Thoracic aorta (tissue), 2 donors: ENCODE results near the gene CLN5. TPM values are rescaled to one million over a fixed set of nuclear protein-coding genes. Genes with fewer than 3 reads are reported as not detected.

Experiments
- ATAC-seq: fragments of 150-250 bp; one replicate; pipeline ENCODE4 v1.8.0; 2017; ENCODE audit warnings: low read depth; ENCODE audit not compliant: insufficient number of reproducible peaks, low FRiP score
- DNase-seq: peaks from one replicate; pipeline ENCODE4 v3.0.0-alpha.2; 2020; ENCODE audit warnings: low spot score
- H3K27ac ChIP-seq, 2 donors: fragments of 200-600 bp; sonication (generic); 1 replicate in 1 of 2; 2 replicates in 1 of 2; pipeline ENCODE4 v1.5.1; 2016; ENCODE audit warnings: mild to moderate bottlenecking in 2 of 2, moderate library complexity in 2 of 2
- H3K27me3 ChIP-seq: fragments of 200-600 bp; sonication (generic); replicated peaks from 2 replicates; pipeline ENCODE4 v1.6.0; 2016; ENCODE audit warnings: mild to moderate bottlenecking; ENCODE audit not compliant: insufficient read depth
- H3K36me3 ChIP-seq: fragments of 200-600 bp; sonication (generic); one replicate; pipeline ENCODE4 v1.5.1; 2016
- H3K4me1 ChIP-seq, 2 donors: fragments of 200-600 bp; sonication (generic); 1 replicate in 1 of 2; 2 replicates in 1 of 2; pipeline versions ENCODE4 v1.5.1 to v1.6.0; 2016; ENCODE audit warnings: low read depth in 2 of 2, mild to moderate bottlenecking in 1 of 2; ENCODE audit not compliant: control insufficient read depth in 1 of 2
- H3K4me3 ChIP-seq: fragments of 200-600 bp; sonication (generic); 2 replicates; pipeline ENCODE4 v1.5.1; 2016; ENCODE audit warnings: mild to moderate bottlenecking
- H3K9me3 ChIP-seq: fragments of 200-600 bp; sonication (generic); 2 replicates; pipeline ENCODE4 v1.5.1; 2016
- CTCF ChIP-seq: fragments of 200-600 bp; sonication (generic); IDR thresholded peaks from one replicate; pipeline ENCODE4 v1.5.1; 2019; ENCODE audit warnings: antibody characterized with exemption
- total RNA-seq, 2 donors: library from RNA; depleted of rRNA; stranded (reverse); fragments of >200 nt; gene quantifications; one replicate each; pipeline versions ENCODE4 v1.1.0 to v1.2.3, GENCODE V29; 2016

CLN5 gene
- total RNA-seq, 2 donors from 2014 or later = 21.4 to 29.1 TPM

GRCh38 chr13:77042566-77043177, 50.8 kb downstream of the CLN5 start:
- no peak overlapping the region for H3K27ac ChIP-seq
- H3K27me3 ChIP-seq = no peaks in the 10 kb centered on the region

GRCh38 chr13:77047649-77048343, 55.9 kb downstream of the CLN5 start:
- H3K4me1 ChIP-seq = no peaks in the 10 kb centered on the region
- no peak for ATAC-seq
- H3K36me3 ChIP-seq = peaks cover 20% of the 10 kb centered on the region
- H3K27ac ChIP-seq = no peak overlapping the region
- no peak for TF ChIP-seq CTCF
- no peaks in the 10 kb centered on the region for H3K27me3 ChIP-seq
- no peak overlapping the region for H3K4me3 ChIP-seq
- DNase-seq = no peak
- H3K9me3 ChIP-seq = no peaks in the 10 kb centered on the region

More at GRCh38 chr13:77042566-77043177, 50.8 kb downstream of the CLN5 start:
- H3K4me3 ChIP-seq = no peak overlapping the region
- H3K9me3 ChIP-seq = no peaks in the 10 kb centered on the region
- no peaks in the 10 kb centered on the region for H3K36me3 ChIP-seq
- ATAC-seq (no peak), DNase-seq (no peak)
- H3K4me1 ChIP-seq = no peaks in the 10 kb centered on the region
- no peak for TF ChIP-seq CTCF

- no peak for TF ChIP-seq CTCF
- Histone ChIP-seq H3K9me3 (no peaks in the 10 kb centered on the region), H3K27me3 (no peaks in the 10 kb centered on the region), H3K27ac (no peak overlapping the region), H3K36me3 (peaks cover 21% of the 10 kb centered on the region), H3K4me3 (no peak overlapping the region), H3K4me1 (no peaks in the 10 kb centered on the region)
- ATAC-seq = no peak
- no peak for DNase-seq
Observed at GRCh38 chr13:77048681-77049080, 56.8 kb downstream of the CLN5 start.

GRCh38 chr13:77053192-77053591, 61.3 kb downstream of the CLN5 start:
- DNase-seq (no peak), ATAC-seq (no peak)
- peaks cover 38% of the 10 kb centered on the region for H3K36me3 ChIP-seq
- no peaks in the 10 kb centered on the region for H3K9me3 ChIP-seq
- H3K4me3 ChIP-seq = no peak overlapping the region
- H3K27ac ChIP-seq = no peak overlapping the region
- H3K4me1 ChIP-seq = no peaks in the 10 kb centered on the region
- H3K27me3 ChIP-seq = no peaks in the 10 kb centered on the region
- TF ChIP-seq CTCF = no peak

Other genes starting within 250 kb of the CLN5 start
- gene KCTD12, start 105.7 kb upstream of the CLN5 start, total RNA-seq = 10 to 100 TPM; 89.8 to 99.7 TPM
- gene ACOD1, start 43.6 kb upstream of the CLN5 start, total RNA-seq = not detected
- gene FBXL3, start 35.1 kb downstream of the CLN5 start, total RNA-seq = 100 to 1,000 TPM; 111 to 119 TPM